Activated CD4-positive, CD25-positive, alpha-beta regulatory T cell treated with anti-CD3 and anti-CD28 coated beads, Interleukin-2, amount 50 U/mL, for 24 hours (primary cell): Measurements from ENCODE around the gene KCP.

Source experiments
- ATAC-seq, 2 donors: fragments of 150-1000 bp; cut with Tn5 transposase; one replicate each; pipeline ENCODE4 v1.10.0; 2021; ENCODE audit warnings: mild to moderate bottlenecking in 1 of 2, moderate library complexity in 1 of 2

KCP gene

DNA sequence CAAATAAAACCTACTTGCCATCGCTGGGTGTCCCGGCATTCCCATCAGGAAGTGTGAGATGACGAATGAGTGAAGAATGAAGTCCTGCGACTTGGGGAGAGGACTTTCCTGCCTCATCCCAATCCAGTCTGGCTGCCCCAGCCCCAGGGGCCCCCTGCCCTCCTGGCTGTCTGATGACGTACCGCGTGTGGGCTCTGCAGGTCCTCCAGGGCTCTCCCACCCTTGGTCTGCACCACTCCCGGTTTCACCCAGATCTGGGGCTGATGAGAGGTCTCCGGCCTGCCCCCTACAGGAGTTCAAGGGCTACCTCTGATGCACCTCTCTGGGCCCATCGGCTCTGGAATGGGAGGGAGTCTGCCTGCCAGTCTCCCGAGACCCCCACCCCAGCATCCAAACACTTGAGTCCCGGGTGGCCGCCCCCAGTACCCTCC, 38.1 kb downstream of the KCP start:
- no peak for ATAC-seq

DNA sequence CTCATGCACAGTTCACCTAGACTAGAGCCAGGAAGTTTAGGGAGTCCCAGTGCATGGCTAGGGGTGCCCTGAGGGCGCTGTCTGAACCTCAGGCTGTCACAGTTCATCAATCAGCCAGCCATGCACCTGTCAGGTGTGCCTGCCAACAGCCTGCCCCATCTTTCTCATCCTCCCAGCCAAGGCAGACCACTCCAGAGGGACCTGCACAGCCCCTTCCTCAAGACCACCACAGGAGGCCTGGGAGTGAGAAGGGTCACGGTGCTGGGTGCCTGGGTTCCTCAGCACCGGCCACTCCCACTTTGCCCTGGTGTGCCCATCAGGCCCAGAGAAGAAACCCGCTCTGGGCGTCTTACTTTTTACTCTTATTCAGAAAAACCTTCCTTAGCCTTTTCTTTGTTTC, 39.5 kb downstream of the KCP start:
- ATAC-seq: no peak

DNA sequence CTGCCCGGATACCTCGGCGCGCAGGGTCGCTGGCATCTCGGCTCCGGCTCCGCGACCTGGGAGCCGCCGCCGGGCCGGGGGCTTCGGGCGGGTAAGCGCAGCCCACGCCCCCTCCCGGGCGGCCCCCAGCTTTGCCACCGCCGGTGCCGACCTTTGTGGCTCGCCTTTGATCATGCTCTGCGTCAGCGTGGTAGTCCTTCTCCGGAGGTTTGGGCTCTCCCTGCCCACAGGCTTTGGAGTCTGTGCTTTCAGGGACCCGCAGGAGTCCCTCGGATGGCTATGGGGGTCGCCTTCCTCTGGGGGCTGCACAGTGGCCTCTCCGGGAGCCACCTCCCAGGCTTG, 40.6 kb downstream of the KCP start:
- ATAC-seq: peak; percentile 21 to 30

DNA sequence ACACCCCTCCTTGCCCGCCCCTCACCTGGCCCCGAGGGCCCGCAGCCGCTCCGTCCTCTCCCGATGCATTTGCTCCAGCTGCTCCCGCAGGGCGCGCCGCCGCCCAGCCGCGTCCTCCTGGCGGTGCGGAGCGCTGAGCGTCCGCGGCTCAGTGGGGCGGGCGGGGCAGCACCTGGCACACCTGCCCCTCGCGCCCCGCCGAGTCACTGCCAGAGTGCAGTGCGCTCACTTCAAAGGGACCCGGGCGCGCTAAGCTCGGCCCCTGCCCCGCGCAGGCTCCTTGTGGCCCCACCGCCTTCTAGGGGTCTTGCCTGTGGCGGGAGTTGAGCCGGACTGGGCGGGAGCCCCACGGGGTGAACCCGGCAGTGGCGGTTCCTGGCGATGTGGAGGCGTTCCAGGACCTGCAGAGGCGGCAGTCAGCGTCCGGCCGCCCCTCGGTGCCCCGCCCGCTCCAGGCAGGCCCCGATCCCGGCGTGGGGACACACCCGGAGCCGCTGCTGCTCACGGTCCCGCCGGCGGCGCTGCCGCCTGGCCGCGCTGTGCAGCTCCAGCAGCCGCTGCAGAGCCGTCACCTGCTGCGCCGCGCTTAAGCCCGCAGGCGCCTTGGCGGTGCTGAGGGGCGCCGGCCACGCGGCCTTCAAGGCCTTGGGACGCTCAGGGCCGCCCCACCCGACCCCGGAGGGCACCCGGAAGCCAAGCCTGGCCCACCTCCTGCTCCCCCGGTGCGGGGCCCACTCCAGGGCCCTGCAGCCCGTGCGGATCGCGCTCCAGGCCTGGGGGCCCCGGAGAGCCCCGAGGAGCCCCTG, 41.2 kb downstream of the KCP start:
- ATAC-seq: peak; percentile 78 to 82

GRCh38 chr7:128868624-128869137, 41.8 kb downstream of the KCP start:
- ATAC-seq: no peak

DNA sequence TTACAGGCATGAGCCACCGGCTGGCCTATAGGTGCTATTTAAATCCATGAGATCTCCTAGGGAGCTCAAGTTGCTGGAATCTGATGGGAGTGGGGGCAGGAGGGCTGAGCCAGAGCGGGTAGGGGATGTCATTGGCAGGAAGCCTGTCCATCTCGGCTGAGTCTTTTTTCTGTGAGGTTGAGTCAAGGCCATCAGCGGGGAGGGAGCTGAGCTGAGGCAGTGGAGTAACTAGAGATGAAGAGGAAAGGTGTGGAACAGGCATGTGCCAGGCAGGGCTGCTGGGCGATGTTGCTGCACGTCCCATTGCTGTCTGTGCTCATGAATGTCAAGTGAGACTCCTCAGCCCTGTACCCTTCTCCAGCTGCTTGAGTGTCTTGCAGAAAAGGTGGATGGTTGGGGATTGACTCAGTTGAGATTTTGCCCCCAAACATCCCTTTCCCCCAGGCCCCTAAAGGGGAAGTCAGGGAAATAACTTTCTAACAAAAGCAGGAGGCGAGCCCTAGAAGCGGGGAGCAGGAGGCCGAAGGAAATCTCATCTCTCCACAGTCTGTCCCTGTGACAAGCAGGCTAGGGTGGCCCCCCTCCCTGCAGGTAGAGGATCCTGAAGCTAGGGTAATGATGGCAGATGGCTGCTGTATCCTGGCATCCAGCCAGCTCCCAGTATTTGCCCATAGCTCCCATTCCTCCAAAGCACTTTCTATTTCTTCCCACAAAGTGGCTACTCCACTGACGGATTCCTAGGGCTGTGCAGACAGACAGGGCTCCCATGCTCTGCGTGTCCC, 42.5 kb downstream of the KCP start:
- no peak for ATAC-seq

DNA sequence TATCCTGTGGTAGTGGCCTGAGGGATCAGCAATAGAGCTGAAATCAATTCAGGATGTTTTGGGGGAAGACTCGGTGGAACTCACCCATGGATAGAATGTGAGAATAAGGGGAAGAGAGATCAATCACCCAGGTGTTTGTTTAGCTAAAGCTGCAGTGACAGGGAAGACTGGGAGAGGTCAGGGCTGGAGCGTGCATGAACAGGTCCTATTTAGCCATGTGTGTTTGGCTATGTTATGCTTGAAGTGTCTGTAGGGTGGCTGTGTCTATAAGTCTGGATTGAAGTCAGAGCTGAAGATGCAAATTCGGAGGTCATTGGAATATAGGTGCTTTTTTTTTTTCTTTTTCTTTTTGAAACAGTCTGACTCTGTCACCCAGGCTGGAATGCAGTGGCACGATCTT, 43.3 kb downstream of the KCP start:
- no peak for ATAC-seq

DNA sequence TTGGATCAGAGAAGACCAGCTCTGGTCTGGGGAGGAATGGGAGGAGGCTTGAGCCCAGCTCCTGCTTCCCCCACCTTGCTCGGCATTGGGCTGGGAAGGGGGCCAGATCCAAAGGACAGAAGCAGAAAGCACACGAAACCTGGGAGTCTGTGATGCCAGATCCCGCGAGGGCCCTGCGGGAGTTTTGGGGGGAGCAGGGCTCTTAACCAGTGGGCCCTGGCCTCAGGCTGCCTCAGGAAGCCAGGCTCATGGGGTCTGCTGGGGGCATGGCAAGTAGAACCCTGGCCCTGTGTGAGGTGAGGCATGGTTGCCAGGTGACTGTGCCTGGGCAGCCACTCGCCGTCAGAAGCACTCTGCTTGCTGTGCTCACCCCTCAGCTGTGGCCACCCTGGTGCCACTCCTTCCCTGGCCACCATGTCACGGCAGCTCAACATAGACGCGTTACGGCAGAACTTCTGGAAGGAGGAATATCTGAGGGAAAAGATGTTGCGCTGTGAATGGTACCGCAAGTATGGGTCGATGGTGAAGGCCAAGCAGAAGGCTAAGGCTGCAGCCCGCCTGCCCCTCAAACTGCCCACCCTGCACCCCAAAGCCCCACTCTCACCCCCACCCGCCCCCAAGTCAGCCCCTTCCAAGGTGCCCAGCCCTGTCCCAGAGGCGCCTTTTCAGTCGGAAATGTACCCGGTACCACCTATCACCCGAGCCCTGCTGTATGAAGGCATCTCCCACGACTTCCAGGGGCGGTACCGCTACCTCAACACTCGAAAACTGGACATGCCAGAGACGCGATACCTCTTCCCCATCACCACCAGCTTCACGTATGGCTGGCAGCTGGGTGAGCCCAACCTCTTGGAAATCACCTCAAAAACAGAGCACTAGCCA, 44.3 kb downstream of the KCP start:
- ATAC-seq: no peak

DNA sequence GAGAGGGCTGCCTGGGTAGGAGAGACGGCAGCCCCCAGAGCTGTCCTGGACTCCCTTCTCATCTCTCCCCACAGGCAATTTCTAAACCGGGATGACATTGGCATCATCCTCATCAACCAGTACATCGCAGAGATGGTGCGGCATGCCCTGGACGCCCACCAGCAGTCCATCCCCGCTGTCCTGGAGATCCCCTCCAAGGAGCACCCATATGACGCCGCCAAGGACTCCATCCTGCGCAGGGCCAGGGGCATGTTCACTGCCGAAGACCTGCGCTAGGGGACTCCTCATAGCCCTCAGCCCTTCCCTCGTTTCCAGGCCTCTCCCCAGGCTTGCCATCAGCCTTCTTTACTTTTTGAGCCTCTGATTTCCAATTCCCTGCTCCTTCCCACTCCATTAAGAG, 45.2 kb downstream of the KCP start:
- ATAC-seq: no peak

- peak; percentile 51 to 56 for ATAC-seq
Measured at GRCh38 chr7:128863433-128863989, 47.0 kb downstream of the KCP start.

- ATAC-seq: peak; percentile 90 to 93
Measured at GRCh38 chr7:128862571-128863432, 47.7 kb downstream of the KCP start, which contains the start of gene ATP6V1F. Gene ATP6V1F, plus strand, starts transcription at chr7:128862856. Its CDS starts 49 bp downstream, at chr7:128862905.

DNA sequence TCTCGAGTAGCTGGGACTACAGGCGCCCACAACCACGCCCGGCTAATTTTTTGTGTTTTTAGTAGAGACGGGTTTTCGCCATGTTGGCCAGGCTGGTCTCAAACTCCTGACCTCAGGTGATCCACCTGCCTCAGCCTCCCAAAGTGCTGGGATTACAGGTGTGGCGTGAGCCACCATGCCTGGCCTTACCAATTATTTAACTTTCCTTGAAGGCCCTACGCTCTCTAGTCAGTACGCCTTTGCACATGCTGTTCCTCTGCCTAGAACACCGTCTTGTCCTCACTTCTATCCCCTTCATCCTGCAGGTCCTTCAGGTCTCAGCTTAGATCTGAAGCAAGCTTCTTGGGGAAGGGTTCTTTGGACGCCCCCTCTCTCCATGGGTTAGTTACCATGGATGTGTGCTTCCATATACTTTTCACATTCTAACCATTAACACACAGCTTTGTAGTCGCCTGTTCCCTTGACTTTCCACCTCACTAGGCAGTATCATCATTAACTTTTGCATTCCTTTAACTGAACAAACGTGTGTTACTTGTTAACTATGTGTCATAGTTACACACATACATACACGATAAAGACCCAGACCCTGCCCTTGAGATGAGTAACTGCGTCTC, 48.4 kb downstream of the KCP start:
- no peak for ATAC-seq

- ATAC-seq: no peak
Measured at GRCh38 chr7:128860158-128861073, 50.1 kb downstream of the KCP start.

- no peak for ATAC-seq
Measured at GRCh38 chr7:128859232-128860157, 51.0 kb downstream of the KCP start.

DNA sequence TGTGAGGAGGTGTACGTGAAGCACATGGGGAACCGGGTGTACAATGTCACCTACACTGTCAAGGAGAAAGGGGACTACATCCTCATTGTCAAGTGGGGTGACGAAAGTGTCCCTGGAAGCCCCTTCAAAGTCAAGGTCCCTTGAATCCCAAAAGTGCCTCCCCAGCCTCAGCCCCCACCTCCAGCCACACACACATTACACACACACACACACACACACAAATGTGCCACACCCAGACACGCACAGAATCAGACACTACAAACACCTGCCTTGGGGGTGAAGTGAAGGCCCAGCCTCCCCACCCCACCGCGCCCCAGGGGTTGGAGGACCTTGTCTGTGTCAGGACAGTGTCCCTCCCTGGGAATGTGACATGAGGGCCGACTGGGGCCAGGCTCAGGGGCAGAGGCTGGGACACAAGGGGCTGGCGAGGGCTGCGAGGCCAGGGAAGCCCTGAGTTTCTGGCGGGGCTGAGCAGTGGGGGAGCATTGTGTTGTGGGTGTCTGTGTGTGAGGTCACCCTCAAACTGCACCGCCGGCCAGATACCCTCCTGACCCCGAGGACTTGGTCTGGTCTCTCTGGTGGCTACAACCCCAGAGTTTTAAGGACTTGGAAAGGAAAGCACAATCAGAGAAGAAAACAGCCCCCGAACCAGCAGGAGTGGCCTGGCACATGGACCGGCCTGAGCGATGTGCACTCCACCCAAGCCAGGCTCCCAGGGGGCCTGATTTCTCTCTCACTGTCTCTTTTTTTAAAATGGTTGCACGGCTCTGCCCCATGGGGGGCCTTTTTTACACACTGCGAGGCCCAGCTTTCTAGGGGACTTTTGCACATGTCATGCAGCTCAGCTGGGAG, 51.9 kb downstream of the KCP start:
- ATAC-seq: no peak

- ATAC-seq: no peak
Measured at GRCh38 chr7:128856001-128856718, 54.3 kb downstream of the KCP start.

- ATAC-seq: no peak
Measured at GRCh38 chr7:128855559-128855958, 55.0 kb downstream of the KCP start.
